OCI-LY1 (cell line): ENCODE data around the gene ARRDC2.

Experiments
- CTCF ChIP-seq: fragments of 200-600 bp; sonication (generic), shearing (Covaris generic); IDR thresholded peaks from 2 replicates; pipeline ENCODE4 v1.5.1; 2017; ENCODE audit warnings: mild to moderate bottlenecking, antibody characterized with exemption, low read length, moderate library complexity, mixed read lengths
- EZH2 ChIP-seq: fragments of 200-600 bp; sonication (generic), shearing (Covaris generic); IDR thresholded peaks from 2 replicates; pipeline ENCODE4 v1.8.0; 2017; ENCODE audit warnings: borderline replicate concordance, mixed run types, mild to moderate bottlenecking, antibody characterized with exemption, low read length, moderate library complexity, mixed read lengths

- no peak for TF ChIP-seq CTCF
- TF ChIP-seq EZH2: no peak
Observed at GRCh38 chr19:18017275-18018083, 9.5 kb downstream of the ARRDC2 start.
